Neural cell (in vitro differentiated cells): ENCODE measurements around the gene PI4K2B. TPM values are rescaled to one million over a fixed set of nuclear protein-coding genes. Genes with fewer than 3 reads are reported as not detected.
"Not testable (repeated sequence)": the region's sequence is repeated elsewhere in the genome, so short reads cannot be mapped to it uniquely, and the experiment has no call there.

ENCODE experiments used
- H2AFZ ChIP-seq: fragments of 200-600, 300-800 bp; sonication (generic), shearing (Covaris generic); 2 replicates; pipeline ENCODE4 v1.6.0; 2014; ENCODE audit warnings: low read depth, mild to moderate bottlenecking, antibody characterized with exemption, low read length, moderate library complexity
- H3F3A ChIP-seq: fragments of 200-600 bp; shearing (Covaris generic); 2 replicates; pipeline ENCODE4 v1.6.1; 2016; ENCODE audit warnings: mild to moderate bottlenecking, moderate library complexity, mixed read lengths, antibody characterized with exemption, low read length; ENCODE audit not compliant: insufficient read depth, poor library complexity, severe bottlenecking
- H3K27ac ChIP-seq: fragments of 200-600, 300-800 bp; sonication (generic), shearing (Covaris generic); 2 replicates; pipeline ENCODE4 v1.5.1; 2014; ENCODE audit warnings: mild to moderate bottlenecking, low read length, moderate library complexity
- H3K27me3 ChIP-seq: fragments of 300-800, 200-600 bp; sonication (generic), shearing (Covaris generic); 2 replicates; pipeline ENCODE4 v1.6.0; 2014; ENCODE audit warnings: mild to moderate bottlenecking, low read depth, low read length, moderate library complexity; ENCODE audit not compliant: insufficient read depth
- H3K36me3 ChIP-seq: fragments of 300-800, 200-600 bp; sonication (generic), shearing (Covaris generic); 2 replicates; pipeline ENCODE4 v1.5.1; 2014; ENCODE audit warnings: mild to moderate bottlenecking, antibody characterized with exemption, low read length, moderate library complexity; ENCODE audit not compliant: insufficient read depth
- H3K4me2 ChIP-seq: fragments of 300-800, 200-600 bp; sonication (generic), shearing (Covaris generic); 2 replicates; pipeline ENCODE4 v1.6.0; 2014; ENCODE audit warnings: mild to moderate bottlenecking, low read length
- H3K4me3 ChIP-seq: fragments of 300-800, 200-600 bp; sonication (generic), shearing (Covaris generic); 2 replicates; pipeline ENCODE4 v1.5.1; 2014; ENCODE audit warnings: mild to moderate bottlenecking, low read length, moderate library complexity
- H3K79me2 ChIP-seq: fragments of 200-600 bp; shearing (Covaris generic); replicated peaks from 2 replicates; pipeline ENCODE4 v1.6.0; 2014; ENCODE audit warnings: mild to moderate bottlenecking, low read length, moderate library complexity; ENCODE audit not compliant: insufficient read depth
- H3K9ac ChIP-seq: fragments of 300-800, 200-600 bp; sonication (generic), shearing (Covaris generic); 2 replicates; pipeline ENCODE4 v1.6.1; 2016; ENCODE audit warnings: mild to moderate bottlenecking, low read length, mixed read lengths
- H3K9me2 ChIP-seq: fragments of 200-600 bp; shearing (Covaris generic); 2 replicates; pipeline ENCODE4 v1.6.1; 2016; ENCODE audit warnings: mild to moderate bottlenecking, low read length, mixed read lengths; ENCODE audit not compliant: insufficient read depth
- H3K9me3 ChIP-seq: fragments of 200-600, 300-800 bp; sonication (generic), shearing (Covaris generic); 2 replicates; pipeline ENCODE4 v1.6.1; 2016; ENCODE audit warnings: mild to moderate bottlenecking, mixed run types, low read length, moderate library complexity, mixed read lengths
- H4K20me1 ChIP-seq: fragments of 200-600 bp; shearing (Covaris generic); 2 replicates; pipeline ENCODE4 v1.6.1; 2016; ENCODE audit warnings: mild to moderate bottlenecking, mixed run types; ENCODE audit not compliant: insufficient read depth
- CTCF ChIP-seq: fragments of 450-650 bp; IDR thresholded peaks from 2 replicates; pipeline ENCODE4 v1.5.1; 2014; ENCODE audit warnings: antibody characterized with exemption, mild to moderate bottlenecking, moderate library complexity; ENCODE audit not compliant: poor library complexity, severe bottlenecking
- EP300 ChIP-seq: fragments of 450-650 bp; conservative IDR thresholded peaks from 2 replicates; pipeline ENCODE4 v1.6.1; 2014; ENCODE audit warnings: antibody characterized with exemption, mild to moderate bottlenecking, moderate library complexity; ENCODE audit not compliant: poor library complexity, severe bottlenecking
- EZH2 ChIP-seq: fragments of 200-600, 300-800 bp; shearing (Covaris generic), sonication (generic); IDR thresholded peaks from 2 replicates; pipeline ENCODE4 v1.6.1; 2014; ENCODE audit warnings: antibody characterized with exemption, low read length, borderline replicate concordance, mild to moderate bottlenecking; ENCODE audit not compliant: insufficient read depth, poor library complexity, severe bottlenecking
- MXI1 ChIP-seq: fragments of 450-650 bp; conservative IDR thresholded peaks from 2 replicates; pipeline ENCODE4 v1.6.1; 2014; ENCODE audit warnings: antibody characterized with exemption, mild to moderate bottlenecking; ENCODE audit not compliant: poor library complexity, severe bottlenecking
- POLR2AphosphoS5 ChIP-seq: IDR thresholded peaks from 2 replicates; pipeline ENCODE4 v1.6.1; 2012
- RAD21 ChIP-seq: fragments of 450-650 bp; conservative IDR thresholded peaks from 2 replicates; pipeline ENCODE4 v1.6.1; 2014; ENCODE audit warnings: antibody characterized with exemption, mild to moderate bottlenecking, moderate library complexity
- REST ChIP-seq: IDR thresholded peaks from 2 replicates; pipeline ENCODE4 v1.6.1; 2012; ENCODE audit warnings: borderline replicate concordance
- SMC3 ChIP-seq: fragments of 450-650 bp; conservative IDR thresholded peaks from 2 replicates; pipeline ENCODE4 v1.6.1; 2014; ENCODE audit warnings: antibody characterized with exemption, mild to moderate bottlenecking, moderate library complexity; ENCODE audit not compliant: poor library complexity
- TAF1 ChIP-seq: IDR thresholded peaks from 2 replicates; pipeline ENCODE4 v1.6.1; 2012; ENCODE audit warnings: low read depth
- polyA plus RNA-seq: library from polyadenylated mRNA; depleted of rRNA; stranded (reverse); fragments of >200 nt; gene quantifications from 2 replicates; pipeline ENCODE4 v1.2.3, GENCODE V29; 2014

The PI4K2B gene
- polyA plus RNA-seq, 1 donor from 2014 or later: 10.0 TPM

- not testable (repeated sequence) for H3K79me2 ChIP-seq, H3K27me3 ChIP-seq, H3K36me3 ChIP-seq, H3F3A ChIP-seq, H4K20me1 ChIP-seq, H3K4me3 ChIP-seq, H3K27ac ChIP-seq, H3K9me3 ChIP-seq, H2AFZ ChIP-seq, H3K4me2 ChIP-seq, H3K9ac ChIP-seq, H3K9me2 ChIP-seq
Measured at GRCh38 chr4:25249494-25249893, 15.7 kb downstream of the PI4K2B start.

- Histone ChIP-seq H3K4me3 (no peak overlapping the region), H4K20me1 (no peaks in the 10 kb centered on the region), H3K9me3 (no peaks in the 10 kb centered on the region), H3K36me3 (peaks cover 6% of the 10 kb centered on the region), H3K27ac (no peak overlapping the region), H2AFZ (no peak overlapping the region), H3F3A (no peaks in the 10 kb centered on the region), H3K9ac (no peak overlapping the region), H3K9me2 (no peaks in the 10 kb centered on the region), H3K79me2 (no peaks in the 10 kb centered on the region), H3K27me3 (no peaks in the 10 kb centered on the region), H3K4me2 (no peak overlapping the region)
- TF ChIP-seq CTCF: no peak
Measured at GRCh38 chr4:25252230-25253070, 18.6 kb downstream of the PI4K2B start.

- H3K27ac ChIP-seq: no peak overlapping the region
- H3K27me3 ChIP-seq: no peaks in the 10 kb centered on the region
- no peak overlapping the region for H3K4me3 ChIP-seq
- H3K36me3 ChIP-seq: peaks cover 6% of the 10 kb centered on the region
- no peak overlapping the region for H3K4me2 ChIP-seq
- no peaks in the 10 kb centered on the region for H3K9me2 ChIP-seq
- TF ChIP-seq CTCF (no peak), SMC3 (no peak), POLR2AphosphoS5 (no peak), RAD21 (no peak), MXI1 (no peak), REST (no peak), TAF1 (no peak), EZH2 (no peak), EP300 (no peak)
- H4K20me1 ChIP-seq: no peaks in the 10 kb centered on the region
- H3K9ac ChIP-seq: no peak overlapping the region
- H3K9me3 ChIP-seq: no peaks in the 10 kb centered on the region
- no peak overlapping the region for H2AFZ ChIP-seq
- no peaks in the 10 kb centered on the region for H3F3A ChIP-seq
- H3K79me2 ChIP-seq: no peaks in the 10 kb centered on the region
Measured at GRCh38 chr4:25253071-25253445, 19.2 kb downstream of the PI4K2B start.

DNA sequence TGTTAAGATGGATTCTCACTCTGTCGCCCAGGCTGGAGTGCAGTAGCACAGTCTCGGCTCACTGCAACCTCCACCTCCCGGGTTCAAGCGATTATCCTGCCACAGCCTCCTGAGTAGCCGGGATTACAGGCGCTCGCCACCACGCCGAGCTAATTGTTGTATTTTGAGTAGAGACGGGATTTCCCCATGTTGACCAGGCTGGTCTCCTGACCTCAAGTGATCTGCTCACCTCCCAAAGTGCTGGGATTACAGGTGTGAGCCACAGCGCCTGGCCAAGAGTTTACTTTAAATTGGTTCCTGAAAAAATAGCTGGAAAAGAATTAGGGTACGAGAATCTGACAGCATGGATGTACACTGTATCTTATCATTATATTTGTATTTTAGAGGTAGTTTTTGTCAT is 20.0 kb downstream of the PI4K2B start:
- not testable (repeated sequence) for H3K27ac ChIP-seq, H3F3A ChIP-seq, H3K36me3 ChIP-seq, H2AFZ ChIP-seq, H3K9me3 ChIP-seq, H3K9me2 ChIP-seq, H3K4me3 ChIP-seq, H4K20me1 ChIP-seq, H3K79me2 ChIP-seq, H3K27me3 ChIP-seq, H3K4me2 ChIP-seq, H3K9ac ChIP-seq
